ENCODE measurements around the gene TCF7L1.
"Not testable (repeated sequence)": the region's sequence is repeated elsewhere in the genome, so short reads cannot be mapped to it uniquely, and the experiment has no call there.

Gene TCF7L1

DNA sequence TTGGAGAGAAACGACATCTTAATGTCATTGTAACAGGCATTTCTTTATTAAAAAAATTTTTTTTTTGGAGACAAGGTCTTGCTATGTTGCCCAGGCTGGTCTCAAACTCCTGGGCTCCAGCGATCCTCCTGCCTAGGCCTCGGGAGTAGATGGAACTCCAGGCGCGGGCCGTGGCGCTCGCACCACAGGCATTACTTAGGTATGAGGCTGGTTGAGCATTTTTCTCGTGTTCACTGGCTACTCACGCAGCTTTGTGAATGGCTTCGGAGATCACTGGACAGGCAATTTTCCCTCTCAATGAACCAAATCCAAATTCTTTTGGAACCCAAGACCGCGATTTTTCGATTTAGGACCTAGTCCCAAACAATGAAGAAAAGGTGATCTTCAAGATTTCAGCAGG, 795 bp upstream of the TCF7L1 start:
- no peak for DNase-seq (ENCODE audit: low read depth)

DNA sequence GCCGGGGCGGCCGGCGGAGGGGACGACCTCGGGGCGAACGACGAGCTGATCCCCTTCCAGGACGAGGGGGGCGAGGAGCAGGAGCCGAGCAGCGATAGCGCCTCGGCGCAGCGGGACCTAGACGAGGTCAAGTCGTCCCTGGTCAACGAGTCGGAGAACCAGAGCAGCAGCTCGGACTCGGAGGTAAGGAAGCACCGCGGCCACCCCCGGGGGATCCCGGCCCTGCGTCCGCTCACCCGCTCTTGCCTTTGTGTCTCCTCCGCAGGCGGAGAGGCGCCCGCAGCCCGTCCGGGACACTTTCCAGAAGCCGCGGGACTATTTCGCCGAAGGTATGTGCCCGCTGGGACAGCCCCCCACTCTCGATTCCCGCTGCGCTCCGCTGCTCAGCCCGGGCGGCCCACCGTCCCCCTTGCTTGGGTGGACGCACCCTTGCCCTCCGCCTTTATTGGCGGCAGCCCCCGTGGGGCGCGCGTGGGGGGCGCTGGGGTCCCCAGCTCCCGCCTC, 611 bp downstream of the TCF7L1 start:
- DNase-seq (ENCODE audit: low read depth) = no peak

DNA sequence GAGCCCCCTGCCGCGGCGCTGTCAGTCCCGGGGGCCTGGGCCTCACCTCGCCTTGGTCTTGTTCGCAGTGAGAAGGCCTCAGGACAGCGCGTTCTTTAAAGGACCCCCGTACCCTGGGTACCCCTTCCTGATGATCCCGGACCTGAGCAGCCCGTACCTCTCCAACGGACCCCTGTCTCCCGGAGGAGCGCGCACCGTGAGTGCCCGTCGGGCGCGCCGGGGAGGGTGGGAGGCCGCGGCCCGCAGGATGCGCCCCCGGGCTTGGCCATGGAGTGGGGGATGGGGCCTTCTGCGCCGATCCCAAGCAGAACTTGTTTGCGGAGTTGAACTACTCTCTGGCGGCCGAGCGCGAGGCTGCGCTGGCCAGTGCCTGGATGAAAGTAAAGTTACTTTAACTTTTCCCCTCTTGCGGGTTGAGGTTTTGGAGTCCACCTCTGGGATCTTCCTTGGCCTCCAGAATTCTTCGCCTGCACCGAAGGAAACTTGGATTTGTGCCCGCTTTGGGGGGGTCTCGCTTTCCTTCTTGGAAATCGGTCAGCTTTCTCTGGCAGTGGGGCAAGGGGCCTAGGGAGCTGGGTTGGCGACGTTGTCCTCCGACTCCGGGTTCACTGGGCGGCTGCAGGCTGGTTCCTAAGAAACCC, 1.2 kb downstream of the TCF7L1 start:
- DNase-seq (ENCODE audit: low read depth) = no peak

DNA sequence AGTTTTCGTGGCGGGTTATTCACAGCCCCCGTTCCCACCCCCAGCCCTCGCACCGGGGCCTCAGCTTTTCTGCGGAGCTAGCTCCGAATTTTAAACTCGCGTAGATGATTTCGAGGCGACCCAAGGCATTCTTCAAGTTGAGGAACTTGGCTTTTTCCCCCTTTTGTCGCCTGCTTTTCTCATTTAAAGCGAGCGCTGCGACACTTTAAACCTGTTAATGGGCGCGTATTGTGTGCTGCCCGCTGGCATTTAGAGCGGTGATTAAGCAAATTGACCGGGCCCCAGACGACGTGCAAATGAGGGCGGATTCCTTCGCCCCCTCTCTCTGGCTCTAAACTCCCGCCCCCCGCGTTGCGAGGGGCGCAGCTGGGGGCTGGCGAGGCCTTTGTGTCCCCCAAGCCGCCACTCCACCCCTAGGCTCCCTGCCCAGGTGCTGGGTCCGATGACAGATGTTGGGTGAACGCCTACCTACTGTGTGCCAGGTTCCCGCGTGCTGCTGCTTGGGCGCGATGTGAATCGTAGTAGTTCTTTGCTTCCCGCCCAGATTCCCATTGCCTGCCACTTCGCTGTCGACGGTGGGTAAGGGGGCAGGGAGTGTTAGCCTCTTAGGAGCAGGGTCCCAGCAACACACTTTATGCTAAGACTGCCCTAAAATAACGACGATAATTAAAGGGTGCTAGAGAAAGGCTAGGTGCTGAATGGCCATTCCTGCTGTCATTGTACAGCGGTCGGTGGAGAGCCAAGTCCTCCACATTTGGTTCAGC, 1.9 kb downstream of the TCF7L1 start:
- DNase-seq (ENCODE audit: low read depth) = no peak

DNA sequence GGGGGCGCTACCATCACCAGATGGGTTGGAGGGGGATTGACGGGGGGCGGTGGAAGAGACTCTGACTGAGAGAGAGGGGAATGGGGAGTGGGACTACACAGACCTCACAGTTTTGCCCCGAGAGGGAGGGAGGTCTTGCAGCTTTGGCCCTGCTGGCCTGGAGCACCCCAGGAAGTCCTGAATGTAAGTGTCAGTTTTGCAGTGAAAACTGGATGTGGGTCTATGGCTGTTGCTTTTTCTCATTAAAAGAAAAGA, 2.4 kb downstream of the TCF7L1 start:
- no peak for DNase-seq (ENCODE audit: low read depth)

DNA sequence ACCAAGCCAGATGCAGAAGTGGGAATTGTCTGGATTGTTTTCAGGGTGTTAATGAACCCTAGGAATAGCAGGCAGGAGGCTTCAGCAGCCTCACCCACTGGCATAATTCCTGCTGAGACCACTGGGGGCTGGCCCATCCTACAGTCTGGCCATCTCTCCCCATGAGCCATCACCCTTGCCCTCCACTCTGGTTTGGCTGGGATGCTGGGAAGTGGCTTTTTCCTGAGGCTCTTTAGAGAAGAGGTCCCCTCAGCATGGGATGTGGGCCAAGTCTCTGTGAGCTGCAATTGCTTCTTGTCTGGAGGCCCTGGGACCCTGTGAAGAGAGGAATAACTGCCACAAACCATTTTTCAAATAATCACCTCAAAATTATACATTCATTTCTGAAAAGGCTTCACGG, 4.0 kb downstream of the TCF7L1 start:
- no peak for DNase-seq (ENCODE audit: low read depth)

DNA sequence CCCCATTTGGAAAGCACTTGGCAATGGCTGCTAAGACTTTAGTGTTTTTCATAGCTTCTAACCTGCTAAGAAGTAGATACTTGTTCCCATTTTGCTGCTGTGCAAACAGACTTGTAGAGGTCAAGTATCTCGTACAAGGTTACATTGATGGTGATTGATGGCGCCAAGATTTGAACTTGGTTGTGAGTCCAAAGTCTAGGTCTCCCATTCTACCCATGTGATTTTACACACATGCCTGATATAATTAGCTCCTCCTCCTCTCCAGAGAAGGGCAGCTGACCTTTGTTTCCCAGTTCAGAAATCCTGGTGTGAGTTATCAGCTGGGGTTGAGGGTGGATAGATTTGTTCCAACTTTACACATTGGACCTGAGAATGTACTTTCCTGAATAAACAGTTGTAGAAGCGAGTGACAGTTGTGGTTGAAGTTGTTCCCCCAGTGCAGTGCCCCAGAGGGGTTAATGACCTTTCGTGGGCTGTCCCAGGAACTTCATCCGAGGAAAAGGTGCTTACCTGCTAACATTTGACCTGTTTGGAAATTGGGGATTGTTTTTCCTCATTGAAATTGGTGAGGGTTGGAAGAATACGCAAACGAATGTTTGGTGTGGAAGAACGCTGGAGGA, 10.4 kb downstream of the TCF7L1 start:
- DNase-seq (ENCODE audit: low read depth) = no peak

DNA sequence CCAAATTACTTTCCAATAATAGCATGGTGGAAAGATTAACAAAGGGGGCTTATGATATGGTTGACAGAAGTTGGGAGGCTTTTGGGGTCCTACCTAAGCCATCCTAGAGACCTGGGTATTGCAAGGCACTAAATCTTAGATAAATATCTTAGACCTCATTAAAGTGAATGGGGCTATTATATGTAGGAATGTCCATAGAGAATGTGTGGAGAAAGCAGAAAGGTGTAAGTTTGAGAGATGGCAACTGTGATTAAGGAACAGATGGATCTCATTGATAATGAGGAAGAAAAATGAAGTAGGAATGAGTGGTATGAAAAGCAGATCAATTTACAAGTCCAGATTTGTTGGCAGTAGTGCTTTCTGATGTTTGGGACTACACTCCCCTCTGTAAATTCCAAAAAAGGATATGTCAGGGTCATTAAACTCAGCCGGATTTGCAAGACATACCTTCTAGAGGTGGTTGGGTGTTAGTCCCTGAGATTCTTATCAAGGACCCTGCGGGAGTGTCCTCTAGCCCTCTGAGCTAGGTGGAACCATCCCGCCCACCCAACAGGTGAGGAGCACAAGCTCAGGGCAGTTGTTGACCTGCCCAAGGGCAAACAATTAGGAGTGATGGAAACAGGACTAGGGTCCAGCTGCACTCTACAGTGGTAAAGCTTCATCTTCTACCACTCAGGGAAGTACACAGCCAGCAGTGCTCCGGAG, 12.1 kb downstream of the TCF7L1 start:
- no peak for DNase-seq (ENCODE audit: low read depth)

DNA sequence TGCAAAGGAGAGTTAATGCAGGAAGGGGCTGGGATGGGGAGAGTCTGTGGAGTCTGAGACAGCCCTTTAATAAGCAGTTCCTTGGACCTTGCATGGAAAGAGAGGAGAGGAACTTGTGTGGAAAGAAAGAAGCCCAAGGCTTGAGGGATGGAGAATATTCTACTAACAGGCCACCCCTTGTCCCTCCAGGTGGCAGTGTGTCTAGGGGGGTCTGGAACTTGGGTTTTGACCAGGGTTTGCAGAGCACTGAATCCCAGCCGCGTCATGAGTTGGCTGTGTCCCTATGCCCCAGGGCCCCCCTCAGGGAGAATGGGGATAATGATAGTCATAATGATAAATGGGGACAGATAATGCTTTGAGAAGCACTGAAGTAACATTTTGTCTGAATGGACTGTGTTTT, 15.0 kb downstream of the TCF7L1 start:
- no peak for DNase-seq (ENCODE audit: low read depth)

DNA sequence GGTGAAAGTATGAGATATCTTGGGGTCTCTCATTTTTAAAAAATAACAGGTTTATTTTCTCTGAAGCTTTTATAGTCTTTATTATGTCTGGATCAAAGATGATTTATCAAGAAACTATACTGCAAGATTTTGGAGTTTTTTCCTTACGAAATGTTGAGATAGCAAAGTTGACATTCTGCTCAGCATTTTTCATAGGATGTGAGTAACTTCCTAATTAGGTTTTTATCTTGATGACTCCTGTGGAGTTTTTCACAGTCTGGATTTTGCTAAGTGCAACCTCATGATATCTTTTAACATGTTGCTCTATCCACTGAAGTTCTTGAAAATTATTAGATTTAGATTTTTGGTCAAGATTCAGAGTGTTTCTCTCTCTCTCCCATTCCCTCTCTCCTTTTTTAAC, 17.8 kb downstream of the TCF7L1 start:
- no peak for DNase-seq (ENCODE audit: low read depth)

DNA sequence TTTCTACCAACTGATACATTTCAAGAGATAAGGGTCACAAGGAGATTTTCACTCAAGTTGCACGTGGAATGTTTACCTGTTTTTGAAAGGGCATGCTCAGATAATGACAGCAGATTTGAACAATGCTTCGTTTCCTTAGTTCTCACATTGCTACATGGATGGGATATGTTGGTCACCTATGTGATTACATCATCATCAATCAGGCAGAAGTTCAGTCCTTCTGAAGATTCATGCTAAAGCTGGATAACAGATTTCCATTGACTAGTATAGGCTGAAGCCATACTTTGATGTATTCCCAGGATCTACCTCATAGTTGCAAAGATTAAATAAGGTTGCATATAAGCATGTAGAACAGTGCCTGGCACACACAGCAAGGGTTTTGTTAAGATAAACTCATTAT, 19.7 kb downstream of the TCF7L1 start:
- DNase-seq (ENCODE audit: low read depth) = no peak

DNA sequence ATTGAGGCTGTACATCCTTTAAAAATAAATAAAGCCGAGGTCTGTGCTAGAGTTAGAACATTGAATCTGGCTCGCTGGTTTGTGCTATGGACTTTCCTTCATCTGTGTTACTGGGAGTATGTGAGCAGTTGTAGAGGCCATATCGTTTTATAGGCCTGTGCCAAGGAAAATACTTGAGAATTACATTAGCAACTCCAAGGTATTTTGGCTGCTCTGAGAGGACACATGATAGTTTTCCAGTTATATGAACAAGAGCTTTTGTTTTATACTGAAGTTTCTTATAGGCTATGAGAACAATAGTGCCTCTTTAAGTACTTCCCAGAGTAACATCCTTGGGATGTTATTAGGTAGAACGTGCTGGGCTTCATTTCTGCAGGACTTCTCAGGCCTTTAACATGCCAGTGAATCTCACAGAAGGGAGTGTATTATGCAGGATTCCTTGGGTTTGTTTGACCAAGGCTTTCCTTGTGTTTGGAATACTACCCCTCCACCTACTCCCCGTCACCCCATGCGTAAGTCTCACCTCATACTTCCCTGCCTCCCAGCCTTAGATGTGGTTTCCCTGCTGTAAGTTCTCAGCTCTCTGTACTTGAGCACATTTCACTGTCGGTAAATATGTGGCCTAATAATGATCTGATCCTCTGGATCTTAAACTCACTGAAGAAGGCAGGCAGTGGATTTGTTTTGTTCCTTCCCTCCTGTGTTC, 21.0 kb downstream of the TCF7L1 start:
- DNase-seq (ENCODE audit: low read depth) = no peak

DNA sequence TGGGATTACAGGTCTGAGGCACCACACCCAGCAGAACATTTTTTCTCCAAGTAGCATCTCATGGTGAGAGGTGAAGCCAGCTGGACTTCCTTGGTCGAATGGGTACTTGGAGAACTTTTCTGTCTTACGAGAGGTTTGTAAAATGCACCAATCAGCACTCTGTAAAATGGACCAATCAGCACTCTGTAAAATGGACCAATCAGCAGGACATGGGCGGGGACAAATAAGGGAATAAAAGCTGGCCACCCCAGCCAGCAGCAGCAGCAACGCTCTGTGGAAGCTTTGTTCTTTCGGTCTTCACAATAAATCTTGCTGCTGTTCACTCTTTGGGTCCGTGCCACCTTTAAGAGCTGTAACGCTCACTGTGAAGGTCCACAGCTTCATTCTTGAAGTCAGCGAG, 21.9 kb downstream of the TCF7L1 start:
- not testable (repeated sequence) for DNase-seq (ENCODE audit: low read depth)

DNA sequence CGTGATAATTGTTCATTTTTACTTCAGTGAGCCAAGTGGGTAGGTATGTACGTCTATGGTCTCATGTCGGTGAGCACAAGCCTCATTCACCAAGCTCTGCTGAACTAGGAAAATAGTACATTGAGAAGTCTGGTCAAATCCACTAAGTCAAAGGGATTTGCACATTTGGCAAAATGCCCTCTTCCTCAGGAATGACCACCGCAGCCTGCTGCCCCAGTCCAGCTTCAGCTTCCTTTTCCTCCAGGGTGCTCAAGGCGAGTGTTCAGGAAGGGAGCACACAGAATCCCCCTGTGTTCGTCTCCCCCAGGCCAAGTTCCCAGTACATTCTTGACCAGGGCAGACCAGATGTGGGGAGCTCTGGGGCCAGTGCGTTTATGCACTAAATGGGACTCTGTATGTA, 23.0 kb downstream of the TCF7L1 start:
- no peak for DNase-seq (ENCODE audit: low read depth)

DNA sequence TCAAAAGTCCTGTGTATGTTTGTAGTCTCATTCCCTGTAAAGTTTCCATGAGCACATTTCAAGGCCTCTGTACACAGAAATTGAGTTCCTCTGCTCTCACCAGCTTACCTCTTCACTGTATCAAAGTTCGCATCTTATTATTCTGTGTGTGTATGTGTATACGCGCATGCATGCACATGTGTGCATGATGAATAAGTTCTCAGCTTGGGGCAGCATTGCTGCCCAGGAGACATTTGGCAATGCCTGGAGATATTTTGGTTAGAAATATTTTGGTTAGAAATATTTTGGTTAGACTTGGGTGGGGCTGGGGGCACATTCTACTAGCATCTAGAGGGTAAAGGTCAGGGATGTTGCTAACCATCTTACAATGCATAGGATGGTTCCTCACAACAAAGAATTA, 23.4 kb downstream of the TCF7L1 start:
- no peak for DNase-seq (ENCODE audit: low read depth)

DNA sequence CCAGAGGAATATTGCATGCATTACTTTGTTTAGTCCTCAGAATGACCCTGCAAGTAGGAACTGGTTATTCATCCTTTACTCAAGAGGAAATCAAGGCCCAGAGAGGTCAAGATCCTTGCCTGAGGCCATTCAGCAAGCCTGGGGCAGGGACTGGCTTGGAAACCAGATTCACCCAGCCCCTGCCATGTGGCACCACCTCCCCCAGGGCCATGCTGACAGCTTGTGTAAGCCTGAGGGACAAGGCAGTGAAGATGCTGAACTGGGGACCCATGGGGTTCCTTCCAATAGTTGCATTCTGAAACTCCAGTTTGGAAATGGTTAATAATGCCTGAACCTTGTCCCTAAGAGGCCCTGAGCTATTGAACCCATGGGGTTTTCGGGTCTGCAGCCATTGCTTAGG, 24.2 kb downstream of the TCF7L1 start:
- DNase-seq (ENCODE audit: low read depth) = no peak

DNA sequence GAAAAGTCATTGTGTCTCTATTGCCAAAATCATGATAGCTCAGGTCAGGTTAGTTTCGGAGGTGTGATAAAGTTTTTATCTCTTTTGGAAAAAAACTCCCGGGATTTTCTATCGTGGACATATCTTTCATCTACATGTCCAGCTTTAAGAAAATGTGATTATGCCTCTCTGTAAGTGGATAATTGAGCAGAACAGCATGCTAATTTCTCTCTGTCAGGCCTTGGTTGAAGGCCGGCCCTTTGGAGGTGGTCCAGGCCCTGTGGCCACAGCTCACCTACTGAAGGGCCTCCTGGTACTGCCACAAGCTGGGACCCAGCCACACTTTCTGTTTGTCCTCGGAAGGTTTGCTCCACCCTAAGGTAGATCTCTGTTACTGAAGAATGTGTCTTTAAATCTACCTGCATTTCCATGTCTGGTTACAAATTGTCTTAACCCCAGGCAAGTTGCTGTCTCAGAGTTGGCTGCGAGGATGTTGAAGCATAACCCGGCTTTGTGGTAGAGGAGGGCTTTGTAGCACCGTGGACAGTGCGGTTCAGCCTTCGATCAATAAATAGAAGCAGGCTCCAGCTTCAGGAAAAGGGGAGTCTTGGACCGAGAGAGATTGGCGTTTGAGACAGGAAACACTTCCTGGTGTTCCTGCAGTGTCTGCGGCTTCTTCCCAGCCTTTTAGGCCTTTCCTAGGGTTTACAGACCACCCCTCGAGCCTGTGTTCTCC, 25.5 kb downstream of the TCF7L1 start:
- DNase-seq (ENCODE audit: low read depth) = no peak

DNA sequence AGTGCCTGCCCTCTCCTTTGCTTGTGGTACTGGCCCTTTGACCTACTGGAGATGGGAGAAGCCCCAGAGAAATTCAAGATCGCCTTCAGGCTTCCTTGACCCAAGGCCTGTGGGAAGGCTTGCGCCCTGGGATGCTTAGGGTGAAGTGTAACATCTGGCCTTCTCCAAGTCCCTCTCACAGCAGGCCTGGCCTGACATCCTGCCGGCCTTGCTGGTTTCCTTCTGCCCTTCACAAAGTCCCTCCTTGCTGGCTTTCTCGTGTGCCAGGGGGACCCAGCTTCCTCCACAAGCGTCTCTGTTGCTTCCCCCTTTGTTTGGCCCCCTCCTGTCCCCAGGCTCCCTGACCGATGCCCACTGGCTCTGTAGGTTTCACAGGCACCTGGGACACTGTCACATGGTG, 26.4 kb downstream of the TCF7L1 start:
- DNase-seq (ENCODE audit: low read depth) = no peak

DNA sequence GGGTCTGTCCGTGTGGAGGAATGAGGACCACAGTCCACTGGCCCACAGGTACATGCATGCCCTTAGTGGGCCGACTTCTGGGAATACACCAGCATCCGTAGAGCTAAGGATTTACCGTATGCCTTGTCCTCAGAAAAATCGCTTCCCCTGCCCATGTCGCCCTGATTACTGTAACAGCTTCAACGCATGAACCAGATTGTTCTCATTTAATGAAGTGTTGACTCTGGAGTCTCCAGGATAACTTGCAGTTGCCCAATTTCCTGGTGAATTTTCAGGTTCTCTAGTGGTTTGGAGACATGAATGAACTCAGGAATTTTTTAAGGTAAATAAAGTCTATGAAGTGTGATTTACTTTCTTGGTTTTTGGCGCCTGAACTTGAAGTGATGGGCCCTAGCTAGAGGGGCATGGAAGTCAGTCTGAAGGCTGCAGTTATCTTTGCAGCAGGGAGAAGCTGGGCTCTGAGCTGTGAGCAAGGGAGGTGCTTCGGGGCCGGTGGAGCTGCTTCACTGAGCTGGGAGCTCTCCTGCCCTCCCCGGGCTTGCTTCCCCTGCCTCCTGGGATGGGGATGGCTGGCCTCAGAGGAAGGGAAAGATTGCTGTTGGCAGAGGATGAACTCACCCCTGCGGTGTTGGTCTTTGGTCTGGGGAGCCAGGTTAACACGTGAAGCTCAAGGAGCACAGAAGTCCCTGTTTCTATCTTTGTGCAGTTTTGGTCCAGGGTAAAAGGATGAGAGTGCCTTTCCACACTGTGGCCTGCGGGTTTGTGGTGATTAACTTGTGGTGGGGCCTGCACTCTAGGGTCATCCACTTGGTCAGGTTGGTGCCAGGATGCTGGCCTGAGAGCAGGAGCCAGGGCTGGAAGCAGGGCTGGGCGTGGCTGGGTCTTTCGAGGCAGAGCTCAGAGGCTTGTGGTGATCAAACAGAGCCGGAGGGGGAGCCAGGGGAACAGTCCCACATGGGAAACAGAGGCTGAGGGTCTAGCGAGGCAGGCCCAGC, 28.1 kb downstream of the TCF7L1 start:
- no peak for DNase-seq (ENCODE audit: low read depth)

DNA sequence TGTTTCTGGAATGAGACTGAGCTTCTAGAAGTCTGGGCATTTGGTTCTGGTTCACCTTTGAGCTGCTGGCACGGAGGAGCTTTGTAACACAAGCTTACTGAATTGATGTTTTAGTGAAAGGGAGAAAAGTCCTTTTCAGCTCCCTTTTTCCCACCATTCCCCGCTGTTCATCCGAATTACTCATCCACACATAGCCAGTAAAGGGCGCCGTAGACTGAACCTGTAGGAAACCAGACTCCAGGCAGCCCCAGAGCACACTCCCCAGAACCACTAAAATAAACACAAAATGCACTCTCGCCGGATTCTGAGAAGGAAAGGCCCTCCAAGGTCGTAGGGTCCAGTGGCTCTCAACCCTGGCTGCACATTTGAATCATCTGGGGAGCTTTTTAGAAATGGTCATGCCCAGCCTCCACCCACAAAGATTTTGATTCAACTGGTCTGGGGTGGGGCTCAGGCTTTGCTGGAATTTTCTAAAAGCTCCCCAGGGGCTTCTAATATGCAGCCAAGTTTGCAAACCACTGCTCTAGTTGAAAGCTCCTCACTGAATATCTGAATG, 29.6 kb downstream of the TCF7L1 start:
- DNase-seq (ENCODE audit: low read depth) = no peak
